ENCODE measurements around the gene KNDC1.

Gene KNDC1

GRCh38 chr10:133114726-133115452 lies 45.1 kb upstream of the KNDC1 start:
- DNase-seq (ENCODE audit: low spot score) = no peak
- TF ChIP-seq CTCF (IDR thresholded peaks at IDR 0.05; ENCODE audit: extremely low read depth, insufficient read depth, missing control alignments) = no peak
- in situ Hi-C loops (cut with MboI; ENCODE audit: low pct_unique_long_range_greater_than_20kb, low sequenced_read_pairs, unreplicated experiment) = no loop called here

- no peak for TF ChIP-seq CTCF (IDR thresholded peaks at IDR 0.05; ENCODE audit: extremely low read depth, insufficient read depth, missing control alignments)
- in situ Hi-C loops (cut with MboI; ENCODE audit: low pct_unique_long_range_greater_than_20kb, low sequenced_read_pairs, unreplicated experiment) = no loop called here
- DNase-seq (ENCODE audit: low spot score) = no peak
Observed at GRCh38 chr10:133115453-133115842, 44.6 kb upstream of the KNDC1 start.

- no peak for DNase-seq (ENCODE audit: low spot score)
- in situ Hi-C loops (cut with MboI; ENCODE audit: low pct_unique_long_range_greater_than_20kb, low sequenced_read_pairs, unreplicated experiment) = no loop called here
Observed at GRCh38 chr10:133115976-133116375, 44.0 kb upstream of the KNDC1 start.

GRCh38 chr10:133116455-133116854 lies 43.6 kb upstream of the KNDC1 start:
- TF ChIP-seq CTCF (IDR thresholded peaks at IDR 0.05; ENCODE audit: extremely low read depth, insufficient read depth, missing control alignments) = no peak
- no peak for DNase-seq (ENCODE audit: low spot score)
- in situ Hi-C loops (cut with MboI; ENCODE audit: low pct_unique_long_range_greater_than_20kb, low sequenced_read_pairs, unreplicated experiment) = no loop called here

More at GRCh38 chr10:133115976-133116375, 44.0 kb upstream of the KNDC1 start:
- no peak for TF ChIP-seq CTCF (IDR thresholded peaks at IDR 0.05; ENCODE audit: extremely low read depth, insufficient read depth, missing control alignments)

GRCh38 chr10:133117036-133117687 lies 42.9 kb upstream of the KNDC1 start:
- DNase-seq (ENCODE audit: low spot score) = no peak
- TF ChIP-seq CTCF (IDR thresholded peaks at IDR 0.05; ENCODE audit: extremely low read depth, insufficient read depth, missing control alignments) = no peak
- in situ Hi-C loops (cut with MboI; ENCODE audit: low pct_unique_long_range_greater_than_20kb, low sequenced_read_pairs, unreplicated experiment) = no loop called here

GRCh38 chr10:133117688-133118071 lies 42.3 kb upstream of the KNDC1 start:
- TF ChIP-seq CTCF (IDR thresholded peaks at IDR 0.05; ENCODE audit: extremely low read depth, insufficient read depth, missing control alignments) = no peak
- in situ Hi-C loops (cut with MboI; ENCODE audit: low pct_unique_long_range_greater_than_20kb, low sequenced_read_pairs, unreplicated experiment) = no loop called here
- DNase-seq (ENCODE audit: low spot score) = no peak
